Measurements from ENCODE around the gene F10. TPM values are rescaled to one million over a fixed set of nuclear protein-coding genes. Genes with fewer than 3 reads are reported as not detected.

Gene F10
- total and polyA plus RNA-seq, 4 donors, result 85.3 to 199 (median 117) TPM

DNA sequence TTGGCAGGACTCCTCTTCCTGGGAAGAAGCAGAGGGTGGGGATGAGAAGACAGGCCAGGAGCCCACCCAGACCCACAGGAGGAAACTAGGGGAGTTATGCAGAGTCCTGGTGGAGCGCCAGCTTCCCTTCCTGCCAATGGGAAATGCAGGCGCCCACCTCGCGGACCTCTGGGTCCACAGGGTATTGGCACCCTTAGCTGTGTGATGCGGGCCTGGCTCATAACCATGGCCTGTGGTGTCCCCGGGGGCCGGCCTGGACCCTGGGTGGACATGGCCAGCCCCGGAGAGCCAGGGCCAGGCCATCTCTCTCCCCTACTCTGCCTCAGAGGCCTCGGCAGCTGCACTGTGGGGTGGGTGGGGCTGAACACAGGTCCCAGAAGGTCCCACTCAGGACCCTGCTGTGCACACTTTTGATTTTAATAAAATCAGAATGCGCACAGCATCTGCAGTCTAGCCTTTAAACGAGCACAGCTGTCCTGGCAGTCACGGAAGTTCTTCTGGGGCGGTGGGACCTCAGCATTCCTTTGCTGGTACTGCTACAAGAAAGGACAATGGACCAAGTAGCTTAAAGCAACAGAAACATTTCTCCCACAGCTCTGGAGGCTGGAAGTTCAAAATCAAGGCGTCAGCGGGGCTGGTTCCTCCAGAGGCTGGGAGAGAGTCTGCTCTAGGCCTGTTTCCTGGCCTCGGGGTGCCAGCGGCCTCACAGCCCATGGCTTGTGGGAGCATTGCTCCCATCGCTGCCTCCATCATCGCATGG is 1.8 kb downstream of the F10 start (continued):
- TF ChIP-seq, protein P1, sequence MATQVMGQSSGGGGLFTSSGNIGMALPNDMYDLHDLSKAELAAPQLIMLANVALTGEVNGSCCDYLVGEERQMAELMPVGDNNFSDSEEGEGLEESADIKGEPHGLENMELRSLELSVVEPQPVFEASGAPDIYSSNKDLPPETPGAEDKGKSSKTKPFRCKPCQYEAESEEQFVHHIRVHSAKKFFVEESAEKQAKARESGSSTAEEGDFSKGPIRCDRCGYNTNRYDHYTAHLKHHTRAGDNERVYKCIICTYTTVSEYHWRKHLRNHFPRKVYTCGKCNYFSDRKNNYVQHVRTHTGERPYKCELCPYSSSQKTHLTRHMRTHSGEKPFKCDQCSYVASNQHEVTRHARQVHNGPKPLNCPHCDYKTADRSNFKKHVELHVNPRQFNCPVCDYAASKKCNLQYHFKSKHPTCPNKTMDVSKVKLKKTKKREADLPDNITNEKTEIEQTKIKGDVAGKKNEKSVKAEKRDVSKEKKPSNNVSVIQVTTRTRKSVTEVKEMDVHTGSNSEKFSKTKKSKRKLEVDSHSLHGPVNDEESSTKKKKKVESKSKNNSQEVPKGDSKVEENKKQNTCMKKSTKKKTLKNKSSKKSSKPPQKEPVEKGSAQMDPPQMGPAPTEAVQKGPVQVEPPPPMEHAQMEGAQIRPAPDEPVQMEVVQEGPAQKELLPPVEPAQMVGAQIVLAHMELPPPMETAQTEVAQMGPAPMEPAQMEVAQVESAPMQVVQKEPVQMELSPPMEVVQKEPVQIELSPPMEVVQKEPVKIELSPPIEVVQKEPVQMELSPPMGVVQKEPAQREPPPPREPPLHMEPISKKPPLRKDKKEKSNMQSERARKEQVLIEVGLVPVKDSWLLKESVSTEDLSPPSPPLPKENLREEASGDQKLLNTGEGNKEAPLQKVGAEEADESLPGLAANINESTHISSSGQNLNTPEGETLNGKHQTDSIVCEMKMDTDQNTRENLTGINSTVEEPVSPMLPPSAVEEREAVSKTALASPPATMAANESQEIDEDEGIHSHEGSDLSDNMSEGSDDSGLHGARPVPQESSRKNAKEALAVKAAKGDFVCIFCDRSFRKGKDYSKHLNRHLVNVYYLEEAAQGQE (IDR thresholded peaks at IDR 0.05), result no peak
- TF ChIP-seq RXRA (IDR thresholded peaks at IDR 0.05) (no peak), YY1 (IDR thresholded peaks at IDR 0.05) (no peak)

DNA sequence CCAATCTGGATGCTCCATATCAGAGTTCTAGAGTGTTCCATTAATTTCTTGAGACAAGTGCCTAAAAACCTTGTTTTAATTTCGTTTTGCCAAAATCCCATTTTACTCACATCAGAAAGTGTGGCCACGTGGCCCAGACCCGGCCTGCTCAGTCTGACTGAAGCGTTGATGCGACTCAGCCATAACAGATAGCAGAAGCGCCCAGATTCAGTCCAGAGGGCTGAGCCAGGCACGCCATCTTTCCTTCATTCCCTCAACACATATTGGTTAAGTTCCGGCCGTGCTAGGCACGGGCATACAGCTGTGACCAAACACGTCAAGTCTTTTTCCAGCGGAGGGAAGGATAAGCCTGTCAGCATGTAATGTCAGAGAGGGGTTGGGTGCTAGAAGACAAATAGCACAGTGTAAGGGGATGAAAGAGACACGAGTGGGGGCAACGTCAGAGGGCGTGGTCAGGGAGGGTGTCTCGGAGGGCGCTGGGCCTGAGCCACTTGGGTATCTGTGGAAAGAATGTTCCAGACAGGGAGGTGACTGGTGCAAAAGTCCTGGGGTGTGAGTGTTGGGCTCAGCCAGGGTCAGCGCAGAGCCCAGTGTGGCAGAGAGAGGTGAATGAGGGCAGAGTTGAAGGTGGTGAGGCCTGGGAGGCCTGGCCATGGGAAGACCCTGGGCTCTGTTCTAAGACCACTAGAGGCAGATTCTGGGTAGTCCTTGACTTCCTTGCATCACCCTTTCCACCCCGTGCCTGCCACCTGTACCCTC is 3.1 kb downstream of the F10 start:
- Histone ChIP-seq H3K27ac (ENCODE audit: low read depth in 1 of 2, low read length in 2 of 2) (no peak overlapping the region), H3K27me3 (ENCODE audit: control insufficient read depth in 4 of 4, insufficient read depth in 4 of 4, low read length in 3 of 4) (no peaks in the 10 kb centered on the region), H3K36me3 (ENCODE audit: control insufficient read depth in 4 of 4, insufficient read depth in 3 of 4, low read depth in 1 of 4, low read length in 3 of 4) (peaks cover 0 to 7% (median 2%) of the 10 kb centered on the region in 4 donors), H3K9me3 (ENCODE audit: control insufficient read depth in 4 of 4, low read length in 3 of 4) (no peaks in the 10 kb centered on the region), H3K4me1 (ENCODE audit: control insufficient read depth in 4 of 4, insufficient read depth in 4 of 4, low read length in 3 of 4) (peaks cover 3 to 29% (median 18%) of the 10 kb centered on the region in 4 donors), H3K4me3 (ENCODE audit: low read depth in 1 of 3, low read length in 3 of 3) (no peak overlapping the region), H3K9ac (ENCODE audit: low read depth in 1 of 2, low read length in 2 of 2) (no peak overlapping the region)
- no peak for DNase-seq (ENCODE audit: low spot score)
- TF ChIP-seq GABPA (IDR thresholded peaks at IDR 0.05 in 1 of 2, conservative IDR thresholded peaks at IDR 0.05 in 1 of 2) (no peak), RXRA (IDR thresholded peaks at IDR 0.05) (no peak), HNF4G (IDR thresholded peaks at IDR 0.05) (no peak), CTCF (IDR thresholded peaks at IDR 0.05; ENCODE audit: low read depth, low read length, missing input control) (no peak), ATF3 (IDR thresholded peaks at IDR 0.05) (no peak), JUND (IDR thresholded peaks at IDR 0.05) (no peak), EGR1 (IDR thresholded peaks at IDR 0.05; ENCODE audit: low read depth in 2 of 2) (no peak), SP1 (IDR thresholded peaks at IDR 0.05) (no peak), HNF4A (conservative IDR thresholded peaks at IDR 0.05) (no peak), NR2F2 (IDR thresholded peaks at IDR 0.05) (no peak), FOXA2 (IDR thresholded peaks at IDR 0.05) (no peak), FOXA1 (IDR thresholded peaks at IDR 0.05) (no peak), YY1 (IDR thresholded peaks at IDR 0.05) (no peak)
- TF ChIP-seq, protein P2, sequence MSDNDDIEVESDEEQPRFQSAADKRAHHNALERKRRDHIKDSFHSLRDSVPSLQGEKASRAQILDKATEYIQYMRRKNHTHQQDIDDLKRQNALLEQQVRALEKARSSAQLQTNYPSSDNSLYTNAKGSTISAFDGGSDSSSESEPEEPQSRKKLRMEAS (IDR thresholded peaks at IDR 0.05), result no peak
- TF ChIP-seq, protein P3, sequence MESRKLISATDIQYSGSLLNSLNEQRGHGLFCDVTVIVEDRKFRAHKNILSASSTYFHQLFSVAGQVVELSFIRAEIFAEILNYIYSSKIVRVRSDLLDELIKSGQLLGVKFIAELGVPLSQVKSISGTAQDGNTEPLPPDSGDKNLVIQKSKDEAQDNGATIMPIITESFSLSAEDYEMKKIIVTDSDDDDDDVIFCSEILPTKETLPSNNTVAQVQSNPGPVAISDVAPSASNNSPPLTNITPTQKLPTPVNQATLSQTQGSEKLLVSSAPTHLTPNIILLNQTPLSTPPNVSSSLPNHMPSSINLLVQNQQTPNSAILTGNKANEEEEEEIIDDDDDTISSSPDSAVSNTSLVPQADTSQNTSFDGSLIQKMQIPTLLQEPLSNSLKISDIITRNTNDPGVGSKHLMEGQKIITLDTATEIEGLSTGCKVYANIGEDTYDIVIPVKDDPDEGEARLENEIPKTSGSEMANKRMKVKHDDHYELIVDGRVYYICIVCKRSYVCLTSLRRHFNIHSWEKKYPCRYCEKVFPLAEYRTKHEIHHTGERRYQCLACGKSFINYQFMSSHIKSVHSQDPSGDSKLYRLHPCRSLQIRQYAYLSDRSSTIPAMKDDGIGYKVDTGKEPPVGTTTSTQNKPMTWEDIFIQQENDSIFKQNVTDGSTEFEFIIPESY (IDR thresholded peaks at IDR 0.05), result no peak
- TF ChIP-seq, protein P1 (IDR thresholded peaks at IDR 0.05), result no peak
- WGBS, result 95% methylated on average over 19 of the region's 19 CpGs
